Measurements from ENCODE around the gene TSKS. TPM values are rescaled to one million over a fixed set of nuclear protein-coding genes. Genes with fewer than 3 reads are reported as not detected.

TSKS gene
- total and polyA plus RNA-seq, 3 experiments from 2014 or later = 0.42 to 0.79 TPM; not detected in 1

DNA sequence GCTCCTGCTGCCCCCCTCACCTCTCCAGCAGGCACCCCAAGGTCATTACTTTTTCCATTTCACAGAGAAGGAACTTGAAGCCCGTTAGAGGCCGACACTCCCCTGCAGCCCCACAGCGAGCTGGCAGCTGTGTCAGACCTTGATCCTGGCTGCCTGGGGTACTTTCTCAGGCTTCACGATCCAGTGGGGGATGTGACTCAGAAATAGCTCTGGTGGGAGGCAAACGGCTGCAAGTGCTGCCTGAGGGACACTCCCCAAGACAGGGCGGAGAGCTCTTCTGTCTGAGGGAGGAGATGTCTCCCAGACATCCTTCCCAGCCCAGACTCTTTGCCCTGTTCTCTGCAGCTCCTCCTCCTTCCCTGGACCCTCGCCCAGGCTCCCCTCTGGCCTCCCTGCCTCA, 4.8 kb downstream of the TSKS start:
- Mint-ChIP-seq H3K27me3 (peaks cover 0 to 3% of the 10 kb centered on the region in 2 donors), H3K36me3 (peaks cover 0 to 5% (median 0%) of the 10 kb centered on the region in 3 donors), H3K4me1 (no peaks in the 10 kb centered on the region), H3K4me3 (no peak overlapping the region), H3K27ac (no peak overlapping the region), H3K9me3 (peaks cover 0 to 6% (median 3%) of the 10 kb centered on the region in 5 donors)
- no peak overlapping the region for H3K27ac ChIP-seq (ENCODE audit: low read depth, low read length)
- DNase-seq = no peak
- H3K36me3 ChIP-seq (ENCODE audit: insufficient read depth, low read length) = no peaks in the 10 kb centered on the region
- ChIA-PET POLR2A (no interaction called here), CTCF (no interaction called here)
- H3K9me3 ChIP-seq (ENCODE audit: low read length) = no peaks in the 10 kb centered on the region
- H3K4me3 ChIP-seq (ENCODE audit: low read length) = no peak overlapping the region
- no peaks in the 10 kb centered on the region for H3K4me1 ChIP-seq (ENCODE audit: insufficient read depth, low read length)
- no peaks in the 10 kb centered on the region for H3K27me3 ChIP-seq (ENCODE audit: insufficient read depth, low read length, poor library complexity, severe bottlenecking)

DNA sequence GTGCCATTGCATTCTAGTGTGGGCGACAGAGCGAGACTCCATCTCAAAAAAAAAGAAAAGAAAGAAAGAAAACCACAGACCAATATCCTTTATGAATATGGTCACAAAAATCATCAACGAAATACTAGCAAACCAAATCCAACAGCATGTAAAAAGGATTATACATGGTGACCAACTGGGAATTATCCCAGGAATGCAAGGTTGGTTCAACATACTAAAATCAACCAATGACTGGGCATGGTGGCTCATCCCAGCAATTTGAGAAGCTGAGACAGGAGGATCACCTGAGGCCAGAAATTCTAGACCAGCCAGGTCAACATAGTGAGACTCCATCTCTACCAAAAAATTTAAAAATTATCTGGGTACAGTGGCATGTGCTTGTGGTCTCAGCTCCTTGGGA, 7.2 kb downstream of the TSKS start:
- peaks cover 3% of the 10 kb centered on the region in 2 donors for H3K27me3 Mint-ChIP-seq
- ChIA-PET CTCF (no interaction called here), POLR2A (no interaction called here)
- Histone ChIP-seq H3K4me3 (ENCODE audit: low read length) (no peak overlapping the region), H3K36me3 (ENCODE audit: insufficient read depth, low read length) (no peaks in the 10 kb centered on the region), H3K4me1 (ENCODE audit: insufficient read depth, low read length) (no peaks in the 10 kb centered on the region), H3K27ac (ENCODE audit: low read depth, low read length) (no peak overlapping the region), H3K9me3 (ENCODE audit: low read length) (no peaks in the 10 kb centered on the region), H3K27me3 (ENCODE audit: insufficient read depth, low read length, poor library complexity, severe bottlenecking) (no peaks in the 10 kb centered on the region)
- H3K4me3 Mint-ChIP-seq = peak overlapping the region in 1 of 7 donors; percentile 13
- no peaks in the 10 kb centered on the region for H3K4me1 Mint-ChIP-seq
- H3K9me3 Mint-ChIP-seq = peaks cover 0 to 8% (median 3%) of the 10 kb centered on the region in 5 donors
- peaks cover 0 to 9% (median 0%) of the 10 kb centered on the region in 3 donors for H3K36me3 Mint-ChIP-seq
- DNase-seq = no peak
- no peak overlapping the region for H3K27ac Mint-ChIP-seq

GRCh38 chr19:49752701-49753100, 10.4 kb downstream of the TSKS start:
- no peak overlapping the region for H3K27ac ChIP-seq (ENCODE audit: low read depth, low read length)
- ChIA-PET CTCF (no interaction called here), POLR2A (interaction anchor here (0.6 kb wide), 1 partner anchor 14 kb away, joined by 4 read pairs; no protein-coding TSS in a partner anchor)
- H3K4me3 Mint-ChIP-seq = no peak overlapping the region
- H3K36me3 Mint-ChIP-seq = peaks cover 0 to 9% (median 0%) of the 10 kb centered on the region in 3 donors
- H3K4me1 ChIP-seq (ENCODE audit: insufficient read depth, low read length) = no peaks in the 10 kb centered on the region
- no peak for DNase-seq
- no peak overlapping the region for H3K27ac Mint-ChIP-seq
- H3K9me3 ChIP-seq (ENCODE audit: low read length) = no peaks in the 10 kb centered on the region
- H3K4me3 ChIP-seq (ENCODE audit: low read length) = no peak overlapping the region
- no peaks in the 10 kb centered on the region for H3K36me3 ChIP-seq (ENCODE audit: insufficient read depth, low read length)
- peaks cover 0 to 9% of the 10 kb centered on the region in 2 donors for H3K27me3 Mint-ChIP-seq
- H3K27me3 ChIP-seq (ENCODE audit: insufficient read depth, low read length, poor library complexity, severe bottlenecking) = no peaks in the 10 kb centered on the region
- peaks cover 0 to 4% (median 4%) of the 10 kb centered on the region in 3 donors for H3K4me1 Mint-ChIP-seq
- peaks cover 0 to 8% (median 3%) of the 10 kb centered on the region in 5 donors for H3K9me3 Mint-ChIP-seq

DNA sequence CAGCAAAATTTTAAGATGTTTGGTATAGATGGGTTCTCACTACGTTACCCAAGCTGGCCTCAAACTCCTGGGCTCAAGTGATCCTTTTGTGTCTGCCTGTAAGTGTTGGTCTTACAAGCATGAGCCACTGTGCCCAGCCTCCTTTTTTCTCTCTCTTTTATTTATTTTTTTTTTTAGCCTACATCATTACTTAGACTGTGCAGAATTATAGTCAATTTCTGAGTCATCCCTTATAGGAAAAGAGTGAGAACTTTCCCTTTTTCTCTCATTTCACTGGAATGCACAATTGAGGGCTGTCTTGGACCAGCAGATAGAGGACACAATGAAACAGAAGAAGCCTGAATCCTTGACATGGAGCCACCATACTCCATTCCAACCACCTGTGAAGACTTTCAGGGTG, 13.3 kb downstream of the TSKS start:
- H3K27me3 ChIP-seq (ENCODE audit: insufficient read depth, low read length, poor library complexity, severe bottlenecking) = no peaks in the 10 kb centered on the region
- no peaks in the 10 kb centered on the region for H3K4me1 ChIP-seq (ENCODE audit: insufficient read depth, low read length)
- Mint-ChIP-seq H3K36me3 (peaks cover 0 to 3% (median 0%) of the 10 kb centered on the region in 3 donors), H3K4me1 (peaks cover 0 to 4% (median 4%) of the 10 kb centered on the region in 3 donors), H3K27me3 (peaks cover under 1 to 9% of the 10 kb centered on the region in 2 donors), H3K27ac (no peak overlapping the region), H3K4me3 (no peak overlapping the region), H3K9me3 (peaks cover 0 to 4% (median 0%) of the 10 kb centered on the region in 5 donors)
- CTCF ChIA-PET = no interaction called here
- POLR2A ChIA-PET = no interaction called here
- no peak overlapping the region for H3K27ac ChIP-seq (ENCODE audit: low read depth, low read length)
- no peaks in the 10 kb centered on the region for H3K9me3 ChIP-seq (ENCODE audit: low read length)
- H3K4me3 ChIP-seq (ENCODE audit: low read length) = no peak overlapping the region
- no peaks in the 10 kb centered on the region for H3K36me3 ChIP-seq (ENCODE audit: insufficient read depth, low read length)
- DNase-seq = no peak

GRCh38 chr19:49749055-49749716, 13.9 kb downstream of the TSKS start:
- no peaks in the 10 kb centered on the region for H3K9me3 ChIP-seq (ENCODE audit: low read length)
- ChIA-PET POLR2A (interaction anchor here (0.5 kb wide), 1 partner anchor 29 kb away, joined by 4 read pairs; no protein-coding TSS in a partner anchor), CTCF (no interaction called here)
- no peak for DNase-seq
- peak overlapping the region in 3 of 8 donors; percentile 14 to 51 (median 38) for H3K27ac Mint-ChIP-seq
- H3K36me3 ChIP-seq (ENCODE audit: insufficient read depth, low read length) = no peaks in the 10 kb centered on the region
- no peaks in the 10 kb centered on the region for H3K27me3 ChIP-seq (ENCODE audit: insufficient read depth, low read length, poor library complexity, severe bottlenecking)
- no peak overlapping the region for H3K27ac ChIP-seq (ENCODE audit: low read depth, low read length)
- H3K4me3 Mint-ChIP-seq = peak overlapping the region in 1 of 7 donors; percentile 6
- no peaks in the 10 kb centered on the region for H3K4me1 ChIP-seq (ENCODE audit: insufficient read depth, low read length)
- H3K4me1 Mint-ChIP-seq = peaks cover 0 to 4% (median 4%) of the 10 kb centered on the region in 3 donors
- H3K9me3 Mint-ChIP-seq = peaks cover 0 to 3% (median 0%) of the 10 kb centered on the region in 5 donors
- no peak overlapping the region for H3K4me3 ChIP-seq (ENCODE audit: low read length)
- H3K36me3 Mint-ChIP-seq = peaks cover 0 to 3% (median 0%) of the 10 kb centered on the region in 3 donors
- peaks cover 2 to 9% of the 10 kb centered on the region in 2 donors for H3K27me3 Mint-ChIP-seq

DNA sequence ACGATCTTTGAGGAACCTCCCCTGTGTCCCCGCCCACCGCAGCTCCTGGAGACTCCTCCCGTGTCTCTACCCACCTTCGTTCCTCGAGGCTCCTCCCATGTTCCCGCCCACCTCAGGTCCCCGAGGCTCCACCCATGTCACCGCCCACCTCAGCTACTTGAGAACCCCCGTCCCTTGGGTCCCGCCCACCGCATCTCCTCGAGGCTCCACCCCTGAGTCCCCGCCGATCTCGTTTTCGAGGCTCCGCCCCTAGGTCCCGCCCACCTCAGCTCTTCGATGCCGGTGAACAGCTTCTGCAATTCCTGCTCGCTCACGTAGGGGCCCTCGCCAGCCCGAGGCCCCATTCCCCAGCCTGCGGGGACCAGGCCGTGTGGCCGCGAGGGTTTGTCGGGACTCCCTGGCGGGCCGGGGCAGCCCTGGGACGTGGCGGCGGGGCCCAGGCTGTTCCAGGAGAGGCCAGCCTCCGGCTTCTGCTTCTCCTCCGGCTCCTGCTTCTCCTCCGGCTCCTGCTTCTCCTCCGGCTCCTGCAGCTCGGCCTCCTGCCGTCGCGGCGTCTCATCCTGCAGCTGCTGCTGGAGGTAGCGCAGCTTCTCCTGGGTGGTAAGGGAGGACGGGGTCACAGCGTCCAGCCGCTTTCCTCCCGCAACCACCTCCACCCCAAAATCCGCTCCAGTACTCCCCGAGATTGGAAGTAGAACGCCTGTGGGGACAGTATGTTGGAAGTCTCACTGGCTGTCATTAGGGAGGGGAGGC, 16.7 kb downstream of the TSKS start:
- CTCF ChIA-PET = no interaction called here

DNA sequence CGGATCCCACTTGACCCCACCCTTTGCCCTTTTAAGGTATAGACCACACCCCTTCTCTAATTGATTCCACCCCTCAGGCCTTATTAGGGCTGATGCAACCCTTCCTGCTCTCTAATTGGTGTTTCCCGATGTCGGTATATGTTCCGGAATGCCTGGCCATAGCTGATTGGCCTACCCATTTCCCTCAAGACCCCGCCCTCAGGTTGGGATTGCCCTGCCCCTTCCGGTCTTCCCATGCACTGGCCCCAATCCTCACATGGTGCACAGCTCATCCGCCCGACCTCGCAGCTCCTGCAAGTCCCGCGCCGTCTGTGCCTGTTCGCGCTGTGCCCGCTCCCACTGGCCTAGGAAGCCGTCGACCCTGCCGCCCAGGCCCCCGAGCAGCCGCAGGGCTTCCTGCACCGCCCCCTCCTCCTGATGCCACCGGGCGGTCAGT, 18.1 kb downstream of the TSKS start:
- H3K27me3 ChIP-seq (ENCODE audit: insufficient read depth, low read length, poor library complexity, severe bottlenecking) = no peaks in the 10 kb centered on the region
- CTCF ChIA-PET = no interaction called here
- H3K9me3 ChIP-seq (ENCODE audit: low read length) = no peaks in the 10 kb centered on the region

More for the DNA sequence above, 16.7 kb downstream of the TSKS start:
- Histone ChIP-seq H3K36me3 (ENCODE audit: insufficient read depth, low read length) (no peaks in the 10 kb centered on the region), H3K9me3 (ENCODE audit: low read length) (no peaks in the 10 kb centered on the region), H3K4me1 (ENCODE audit: insufficient read depth, low read length) (no peaks in the 10 kb centered on the region), H3K27ac (ENCODE audit: low read depth, low read length) (no peak overlapping the region), H3K4me3 (ENCODE audit: low read length) (no peak overlapping the region), H3K27me3 (ENCODE audit: insufficient read depth, low read length, poor library complexity, severe bottlenecking) (no peaks in the 10 kb centered on the region)
- POLR2A ChIA-PET = interaction anchor here (0.5 kb wide), 1 partner anchor 48 kb away, joined by 3 read pairs; no protein-coding TSS in a partner anchor
- H3K9me3 Mint-ChIP-seq = peaks cover 0 to 2% (median 0%) of the 10 kb centered on the region in 5 donors
- no peaks in the 10 kb centered on the region for H3K36me3 Mint-ChIP-seq
- H3K27ac Mint-ChIP-seq = peak overlapping the region in 1 of 8 donors; percentile 26
- peaks cover 0 to 4% (median 4%) of the 10 kb centered on the region in 3 donors for H3K4me1 Mint-ChIP-seq
- H3K4me3 Mint-ChIP-seq = no peak overlapping the region
- peak; percentile 30 to 60 (median 55) for DNase-seq
- H3K27me3 Mint-ChIP-seq = peaks cover 4 to 8% of the 10 kb centered on the region in 2 donors

More for the DNA sequence above, 18.1 kb downstream of the TSKS start:
- Histone ChIP-seq H3K4me3 (ENCODE audit: low read length) (no peak overlapping the region), H3K36me3 (ENCODE audit: insufficient read depth, low read length) (no peaks in the 10 kb centered on the region), H3K4me1 (ENCODE audit: insufficient read depth, low read length) (no peaks in the 10 kb centered on the region), H3K27ac (ENCODE audit: low read depth, low read length) (no peak overlapping the region)
- DNase-seq = no peak
- H3K36me3 Mint-ChIP-seq = no peaks in the 10 kb centered on the region
- peak overlapping the region in 1 of 8 donors; percentile 81 for H3K27ac Mint-ChIP-seq
- no peak overlapping the region for H3K4me3 Mint-ChIP-seq
- POLR2A ChIA-PET = no interaction called here
- peaks cover 0 to 2% (median 0%) of the 10 kb centered on the region in 5 donors for H3K9me3 Mint-ChIP-seq
- H3K4me1 Mint-ChIP-seq = peaks cover 0 to 6% (median 4%) of the 10 kb centered on the region in 3 donors
- peaks cover 4% of the 10 kb centered on the region in 2 donors for H3K27me3 Mint-ChIP-seq

Data from CD8-positive, alpha-beta memory T cell (primary cell).